Ascending aorta (tissue), 2 donors: ENCODE results near the gene SPDEF. TPM values are rescaled to one million over a fixed set of nuclear protein-coding genes. Genes with fewer than 3 reads are reported as not detected.

Source experiments
- DNase-seq, 2 donors: peaks; one replicate each; pipeline ENCODE4 v3.0.0-alpha.2; 2019; ENCODE audit warnings: low spot score in 2 of 2
- H3K27ac ChIP-seq, 2 donors: fragments of 200-600 bp; sonication (generic); one replicate each; pipeline ENCODE4 v1.5.1; 2016 to 2017; ENCODE audit warnings: mild to moderate bottlenecking in 1 of 2
- H3K27me3 ChIP-seq: fragments of 200-600 bp; sonication (generic); one replicate; pipeline ENCODE4 v1.5.1; 2017
- H3K36me3 ChIP-seq, 2 donors: fragments of 200-600 bp; sonication (generic); one replicate each; pipeline ENCODE4 v1.5.1; 2016
- H3K4me1 ChIP-seq, 2 donors: fragments of 200-600 bp; sonication (generic); one replicate each; pipeline ENCODE4 v1.5.1; 2016 to 2017; ENCODE audit warnings: mild to moderate bottlenecking in 1 of 2
- H3K4me3 ChIP-seq, 2 donors: fragments of 200-600 bp; sonication (generic); one replicate each; pipeline ENCODE4 v1.5.1; 2016 to 2017; ENCODE audit warnings: mild to moderate bottlenecking in 1 of 2
- H3K9me3 ChIP-seq, 2 donors: fragments of 200-600 bp; sonication (generic); one replicate each; pipeline ENCODE4 v1.5.1; 2016
- intact Hi-C: fragments of 100-400 bp; cut with DNase I; formaldehyde crosslinking; loops from one replicate; pipeline ENCODE4 v1.15.1; 2023
- total RNA-seq: library from RNA; depleted of rRNA; stranded (reverse); fragments of >200 nt; gene quantifications from one replicate; pipeline ENCODE4 v1.1.0, GENCODE V29; 2016
- TF ChIP-seq, protein P1 (sequence below), 3 experiments: fragments of 200-600 bp in 2 of 3; fragments of 450-650 bp in 1 of 3; sonication (generic) in 2 of 3; IDR thresholded peaks; one replicate each; pipeline ENCODE4 v1.5.1; 2016 to 2019; ENCODE audit warnings: antibody characterized with exemption in 3 of 3, mild to moderate bottlenecking in 1 of 3, moderate library complexity in 1 of 3

Gene SPDEF
- total RNA-seq, 1 donor from 2014 or later = not detected

DNA sequence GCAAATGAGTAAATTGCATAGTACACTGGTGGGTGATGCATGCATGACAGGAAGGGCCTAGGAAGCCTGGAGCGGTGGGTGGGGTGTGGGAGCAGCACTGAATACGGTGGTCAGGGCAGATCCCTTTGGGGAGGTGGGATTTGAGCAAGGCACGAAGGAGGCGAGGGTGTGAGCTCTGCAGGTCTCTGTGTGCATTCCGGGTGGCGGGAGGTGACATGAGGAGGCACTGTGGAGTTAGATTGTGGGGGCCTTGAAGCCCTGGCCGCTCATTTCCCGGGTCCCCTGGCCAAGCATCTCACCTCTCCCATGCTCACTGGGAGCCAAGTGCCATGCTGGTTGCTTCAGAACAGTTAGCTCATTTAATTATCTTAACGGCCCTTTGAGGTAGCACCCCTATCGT is 6.2 kb upstream of the SPDEF start:
- Histone ChIP-seq H3K27ac (no peak overlapping the region), H3K36me3 (no peaks in the 10 kb centered on the region), H3K4me3 (no peak overlapping the region), H3K9me3 (peaks cover 0 to 4% of the 10 kb centered on the region in 2 donors), H3K27me3 (no peaks in the 10 kb centered on the region), H3K4me1 (no peaks in the 10 kb centered on the region)
- no peak for DNase-seq
- intact Hi-C loops = no loop called here
- TF ChIP-seq, protein P1, sequence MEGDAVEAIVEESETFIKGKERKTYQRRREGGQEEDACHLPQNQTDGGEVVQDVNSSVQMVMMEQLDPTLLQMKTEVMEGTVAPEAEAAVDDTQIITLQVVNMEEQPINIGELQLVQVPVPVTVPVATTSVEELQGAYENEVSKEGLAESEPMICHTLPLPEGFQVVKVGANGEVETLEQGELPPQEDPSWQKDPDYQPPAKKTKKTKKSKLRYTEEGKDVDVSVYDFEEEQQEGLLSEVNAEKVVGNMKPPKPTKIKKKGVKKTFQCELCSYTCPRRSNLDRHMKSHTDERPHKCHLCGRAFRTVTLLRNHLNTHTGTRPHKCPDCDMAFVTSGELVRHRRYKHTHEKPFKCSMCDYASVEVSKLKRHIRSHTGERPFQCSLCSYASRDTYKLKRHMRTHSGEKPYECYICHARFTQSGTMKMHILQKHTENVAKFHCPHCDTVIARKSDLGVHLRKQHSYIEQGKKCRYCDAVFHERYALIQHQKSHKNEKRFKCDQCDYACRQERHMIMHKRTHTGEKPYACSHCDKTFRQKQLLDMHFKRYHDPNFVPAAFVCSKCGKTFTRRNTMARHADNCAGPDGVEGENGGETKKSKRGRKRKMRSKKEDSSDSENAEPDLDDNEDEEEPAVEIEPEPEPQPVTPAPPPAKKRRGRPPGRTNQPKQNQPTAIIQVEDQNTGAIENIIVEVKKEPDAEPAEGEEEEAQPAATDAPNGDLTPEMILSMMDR (IDR thresholded peaks at IDR 0.05) = no peak

- TF ChIP-seq, protein P1 (IDR thresholded peaks at IDR 0.05) = no peak
- intact Hi-C loops = no loop called here
- DNase-seq = no peak
- Histone ChIP-seq H3K9me3 (peaks cover 0 to 4% of the 10 kb centered on the region in 2 donors), H3K4me3 (no peak overlapping the region), H3K4me1 (no peaks in the 10 kb centered on the region), H3K27me3 (no peaks in the 10 kb centered on the region), H3K27ac (no peak overlapping the region), H3K36me3 (no peaks in the 10 kb centered on the region)
Measured at GRCh38 chr6:34561227-34561530, 5.0 kb upstream of the SPDEF start.

DNA sequence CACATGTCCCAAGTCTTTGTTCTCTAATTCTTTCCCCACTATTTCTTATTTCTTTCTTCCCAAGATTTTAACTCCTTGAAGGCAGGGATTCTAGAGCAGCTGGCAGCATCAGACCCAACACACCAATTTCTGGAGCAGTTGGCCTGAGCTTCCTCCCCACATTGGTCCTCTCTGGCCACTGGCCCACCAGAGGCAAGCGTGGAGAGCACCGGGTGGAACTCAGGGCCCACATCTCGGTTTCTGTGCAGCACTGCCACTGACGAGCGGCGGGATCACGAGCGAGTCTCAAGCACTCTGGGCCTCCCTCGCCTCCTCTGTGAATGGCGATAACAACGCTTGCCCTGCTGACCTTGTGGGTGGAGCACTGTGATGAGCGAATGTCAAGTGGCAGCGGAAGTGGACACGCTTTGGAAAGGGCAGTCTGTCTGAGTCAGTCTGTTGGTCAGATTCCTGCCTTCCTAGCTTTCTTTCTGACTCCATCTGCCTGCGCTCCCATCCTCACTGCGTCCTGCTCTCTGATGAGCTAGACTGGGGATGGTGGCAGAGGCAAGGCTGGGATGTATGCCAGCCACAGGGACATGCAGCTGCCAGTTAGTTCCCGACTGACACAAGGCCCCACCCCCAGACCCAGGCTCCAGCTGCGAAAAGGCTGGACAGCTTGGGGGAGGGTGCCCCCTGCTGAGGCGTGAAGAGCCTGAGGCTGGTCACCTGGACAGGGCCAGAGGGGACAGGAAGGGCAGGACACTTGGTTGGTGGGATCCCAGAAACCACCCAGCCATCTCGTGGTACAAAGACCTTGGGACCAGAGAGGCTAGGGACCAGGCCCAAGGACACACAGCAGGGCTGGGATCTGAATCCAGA is 4.5 kb upstream of the SPDEF start:
- H3K9me3 ChIP-seq = peaks cover 0 to 4% of the 10 kb centered on the region in 2 donors
- H3K4me1 ChIP-seq = no peaks in the 10 kb centered on the region
- no peaks in the 10 kb centered on the region for H3K27me3 ChIP-seq
- no peak overlapping the region for H3K4me3 ChIP-seq
- TF ChIP-seq, protein P1 (IDR thresholded peaks at IDR 0.05) = no peak
- no peaks in the 10 kb centered on the region for H3K36me3 ChIP-seq
- intact Hi-C loops = no loop called here
- H3K27ac ChIP-seq = no peak overlapping the region
- DNase-seq = no peak

DNA sequence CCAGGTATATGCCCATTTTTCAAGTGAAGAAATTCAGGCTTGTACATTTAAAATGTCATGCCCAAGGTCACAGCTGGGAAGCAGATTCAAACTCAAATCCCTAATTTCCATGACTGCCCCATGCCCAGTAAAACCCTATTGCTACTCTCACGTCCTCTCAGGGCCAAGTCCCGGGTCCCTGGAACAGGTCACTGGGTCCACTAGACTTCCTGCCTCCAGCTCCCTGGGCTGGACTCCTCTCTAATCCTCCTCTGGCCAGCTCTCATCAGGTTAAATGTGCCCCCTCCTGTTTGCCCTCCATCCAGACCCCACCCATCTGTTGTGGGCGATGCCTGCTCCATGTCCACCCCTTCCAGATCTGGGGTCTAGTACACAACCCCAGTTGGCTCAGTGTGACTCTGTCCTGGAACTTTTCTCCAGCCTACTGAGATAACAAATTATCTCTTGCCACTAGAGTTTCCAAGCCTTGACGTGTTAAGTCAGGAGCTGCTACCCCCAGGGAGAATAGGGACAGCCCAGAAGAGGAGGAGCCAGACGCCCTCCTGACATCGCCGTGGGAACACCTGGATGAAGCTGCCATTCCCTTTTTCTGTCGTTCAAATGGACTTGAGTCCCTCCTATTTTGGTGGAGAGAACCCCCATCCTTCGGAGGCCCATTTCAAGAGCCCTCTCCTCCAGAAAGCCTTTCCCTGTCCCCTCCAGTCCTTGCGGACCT is 3.7 kb upstream of the SPDEF start:
- intact Hi-C loops = no loop called here

DNA sequence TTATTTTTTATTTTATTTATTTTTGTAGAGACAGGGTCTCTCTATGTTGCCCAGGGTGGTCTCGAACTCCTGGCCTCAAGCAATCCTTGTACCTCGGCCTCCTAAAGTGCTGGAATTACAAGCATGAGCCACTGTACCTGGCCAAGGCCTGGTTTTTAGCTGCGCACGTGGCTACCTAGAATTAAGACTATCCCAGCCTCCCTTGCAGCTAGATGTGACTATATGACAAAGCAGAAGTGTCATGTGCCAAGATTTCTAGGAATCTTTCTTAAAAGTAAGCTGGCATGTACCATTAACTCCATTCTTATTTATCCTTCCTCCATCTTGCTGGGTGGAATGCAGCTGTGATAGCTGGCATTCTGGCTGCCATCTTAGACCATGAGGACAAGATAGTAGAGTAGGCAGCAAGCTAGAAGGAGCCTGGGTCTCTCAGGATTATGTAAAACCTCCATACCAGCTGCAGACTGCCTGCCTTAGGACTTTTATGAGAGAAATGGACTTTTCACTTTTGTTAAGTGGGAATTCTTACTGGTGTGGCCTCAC is 2.1 kb upstream of the SPDEF start:
- no peak for DNase-seq
- Histone ChIP-seq H3K4me3 (no peak overlapping the region), H3K9me3 (peaks cover 0 to 4% of the 10 kb centered on the region in 2 donors), H3K4me1 (no peaks in the 10 kb centered on the region), H3K27me3 (no peaks in the 10 kb centered on the region), H3K36me3 (no peaks in the 10 kb centered on the region), H3K27ac (no peak overlapping the region)
- TF ChIP-seq, protein P1 (IDR thresholded peaks at IDR 0.05) = no peak
- intact Hi-C loops = no loop called here

More for the DNA sequence above, 3.7 kb upstream of the SPDEF start:
- H3K36me3 ChIP-seq = no peaks in the 10 kb centered on the region
- H3K4me1 ChIP-seq = no peaks in the 10 kb centered on the region
- no peak for DNase-seq
- H3K27me3 ChIP-seq = no peaks in the 10 kb centered on the region
- H3K9me3 ChIP-seq = peaks cover 0 to 4% of the 10 kb centered on the region in 2 donors
- no peak overlapping the region for H3K27ac ChIP-seq
- no peak overlapping the region for H3K4me3 ChIP-seq
- TF ChIP-seq, protein P1 (IDR thresholded peaks at IDR 0.05) = no peak
